Ureter (tissue), 1 donor: ENCODE measurements around the gene NDRG2. TPM values are rescaled to one million over a fixed set of nuclear protein-coding genes. Genes with fewer than 3 reads are reported as not detected.

Experiments used
- DNase-seq: peaks from one replicate; pipeline ENCODE4 v3.0.0-alpha.2; 2020; ENCODE audit warnings: low spot score
- total RNA-seq: library from RNA; stranded (reverse); gene quantifications from one replicate; pipeline ENCODE4 v1.2.4, GENCODE V29; 2023
- donor health status: DM: yes; HTN: yes; CAD: no.

Gene NDRG2
- total RNA-seq, 1 donor from 2014 or later, result 188 TPM

- DNase-seq, result no peak
These were observed 8.4 kb upstream of the NDRG2 start for GRCh38 chr14:21033133-21033698.

GRCh38 chr14:21032326-21033132 lies 7.7 kb upstream of the NDRG2 start:
- no peak for DNase-seq

GRCh38 chr14:21030531-21030930 lies 5.7 kb upstream of the NDRG2 start:
- no peak for DNase-seq

- no peak for DNase-seq
These were observed 5.1 kb upstream of the NDRG2 start, which contains the start of gene TPPP2 for GRCh38 chr14:21029917-21030316. TSS of gene TPPP2 (plus strand) at chr14:21030217. CDS start at chr14:21030582, 365 bp downstream.

GRCh38 chr14:21026988-21027315 lies 2.1 kb upstream of the NDRG2 start:
- no peak for DNase-seq

GRCh38 chr14:21026274-21026987 lies 1.6 kb upstream of the NDRG2 start:
- DNase-seq, result no peak

- peak; percentile 62 for DNase-seq
These were observed 761 bp upstream of the NDRG2 start for GRCh38 chr14:21025371-21026273.

- no peak for DNase-seq
These were observed 860 bp downstream of the NDRG2 start for GRCh38 chr14:21023817-21024584.

GRCh38 chr14:21023174-21023573 lies 1.7 kb downstream of the NDRG2 start:
- no peak for DNase-seq

GRCh38 chr14:21022686-21023085 lies 2.2 kb downstream of the NDRG2 start:
- DNase-seq, result no peak

GRCh38 chr14:21020977-21021545 lies 3.8 kb downstream of the NDRG2 start:
- DNase-seq, result no peak

- no peak for DNase-seq
These were observed 5.5 kb downstream of the NDRG2 start for GRCh38 chr14:21019366-21019765.

- DNase-seq, result no peak
These were observed 6.1 kb downstream of the NDRG2 start for GRCh38 chr14:21018781-21019180.

- no peak for DNase-seq
These were observed 6.6 kb downstream of the NDRG2 start for GRCh38 chr14:21018286-21018685.

GRCh38 chr14:21017528-21018245 lies 7.2 kb downstream of the NDRG2 start:
- DNase-seq, result no peak

- no peak for DNase-seq
These were observed 8.3 kb downstream of the NDRG2 start for GRCh38 chr14:21016413-21017190.

- DNase-seq, result no peak
These were observed 9.5 kb downstream of the NDRG2 start for GRCh38 chr14:21015312-21015711.

- DNase-seq, result peak; percentile 85
These were observed 10.1 kb downstream of the NDRG2 start for GRCh38 chr14:21014761-21015190.

GRCh38 chr14:21011136-21011535 lies 13.7 kb downstream of the NDRG2 start:
- DNase-seq, result no peak
